Fibroblast of the conjunctiva (primary cell): Measurements from ENCODE around the gene MARK2.
"Not testable (repeated sequence)": the region's sequence is repeated elsewhere in the genome, so short reads cannot be mapped to it uniquely, and the experiment has no call there.

Experiments used
- DNase-seq: peaks from one replicate; pipeline ENCODE4 v3.0.0-alpha.2; 2010; ENCODE audit warnings: low read depth

MARK2 gene

GRCh38 chr11:63854696-63855095, 15.8 kb downstream of the MARK2 start:
- no peak for DNase-seq

DNA sequence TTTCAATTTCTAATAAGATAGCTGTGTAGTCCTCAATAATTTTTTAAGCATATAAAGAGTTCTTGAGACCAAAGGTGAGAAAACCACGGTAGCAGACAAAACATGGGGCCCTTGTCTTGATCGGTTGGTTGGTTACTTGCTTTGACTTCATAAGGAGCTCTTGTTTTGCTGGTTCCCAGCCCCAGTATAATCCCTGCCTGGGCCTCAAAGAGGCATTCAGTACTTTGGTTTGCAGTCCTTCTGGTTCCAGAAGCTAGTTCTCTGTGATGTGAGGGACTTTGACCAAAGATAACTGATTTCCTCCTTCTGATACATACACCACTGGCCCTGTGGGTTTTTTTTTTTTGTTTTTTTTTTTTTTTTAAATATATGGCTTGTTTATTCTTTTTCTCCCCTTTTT, 17.1 kb downstream of the MARK2 start:
- no peak for DNase-seq

GRCh38 chr11:63858628-63859550, 20.0 kb downstream of the MARK2 start:
- DNase-seq: no peak

GRCh38 chr11:63862923-63863322, 24.0 kb downstream of the MARK2 start:
- no peak for DNase-seq

DNA sequence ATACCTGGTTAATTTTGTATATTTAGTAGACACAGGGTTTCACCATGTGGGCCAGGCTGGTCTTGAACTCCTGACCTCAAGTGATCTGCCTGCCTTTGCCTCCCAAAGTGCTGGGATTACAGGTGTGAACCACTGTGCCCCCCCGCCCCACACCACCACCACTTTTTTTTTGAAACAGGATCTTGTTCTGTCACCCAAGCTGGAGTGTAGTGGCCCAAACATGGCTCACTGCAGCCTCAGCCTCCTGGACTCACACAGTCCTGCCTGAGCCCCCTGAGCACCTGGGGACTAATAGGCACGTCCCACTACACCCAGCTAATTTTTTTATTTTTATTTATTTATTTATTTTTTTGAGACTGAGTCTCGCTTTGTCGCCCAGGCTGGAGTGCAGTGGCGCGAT, 24.7 kb downstream of the MARK2 start:
- DNase-seq: not testable (repeated sequence)

- no peak for DNase-seq
Measured at GRCh38 chr11:63866211-63866610, 27.3 kb downstream of the MARK2 start.

DNA sequence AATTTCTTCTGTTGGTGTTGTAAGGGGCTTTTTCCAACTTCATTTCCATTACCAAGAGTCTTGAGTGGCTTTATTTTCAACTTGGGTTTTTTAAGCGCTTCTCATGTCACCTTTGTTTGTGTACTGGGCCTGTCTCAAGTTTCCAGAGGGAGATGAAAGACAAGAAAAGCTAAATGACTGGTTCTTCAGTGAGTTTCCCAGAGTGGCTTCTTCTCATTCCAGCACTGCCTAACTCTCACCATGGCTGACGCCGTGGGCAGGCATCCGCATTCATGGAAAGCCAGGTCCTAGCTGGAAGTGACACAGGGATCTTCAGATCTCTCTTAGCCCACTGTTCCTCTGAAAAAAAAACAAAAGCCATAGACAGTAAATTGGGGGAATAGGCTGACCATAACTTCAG, 28.6 kb downstream of the MARK2 start:
- no peak for DNase-seq

- no peak for DNase-seq
Measured at GRCh38 chr11:63868399-63869064, 29.6 kb downstream of the MARK2 start.

GRCh38 chr11:63869171-63869591, 30.3 kb downstream of the MARK2 start:
- no peak for DNase-seq

DNA sequence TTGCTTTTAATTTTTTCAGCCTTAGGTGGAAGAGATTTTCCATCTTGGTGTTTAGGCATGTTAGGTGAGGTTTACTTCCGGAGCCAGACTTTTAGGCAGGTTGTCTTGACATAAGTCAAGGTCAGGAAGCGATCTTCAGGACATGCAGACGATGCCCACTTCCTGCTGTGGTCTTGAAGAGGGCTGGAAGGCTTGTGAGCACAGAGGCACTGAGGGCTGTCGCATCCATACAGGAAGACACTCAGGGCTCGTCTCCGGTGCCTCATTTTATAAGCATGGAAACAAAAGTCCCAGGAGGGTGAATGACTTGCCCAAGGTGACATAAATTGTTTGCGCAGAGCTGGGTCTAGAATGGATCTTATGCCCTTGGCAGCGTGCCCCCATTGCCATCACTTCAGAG, 30.8 kb downstream of the MARK2 start:
- no peak for DNase-seq

DNA sequence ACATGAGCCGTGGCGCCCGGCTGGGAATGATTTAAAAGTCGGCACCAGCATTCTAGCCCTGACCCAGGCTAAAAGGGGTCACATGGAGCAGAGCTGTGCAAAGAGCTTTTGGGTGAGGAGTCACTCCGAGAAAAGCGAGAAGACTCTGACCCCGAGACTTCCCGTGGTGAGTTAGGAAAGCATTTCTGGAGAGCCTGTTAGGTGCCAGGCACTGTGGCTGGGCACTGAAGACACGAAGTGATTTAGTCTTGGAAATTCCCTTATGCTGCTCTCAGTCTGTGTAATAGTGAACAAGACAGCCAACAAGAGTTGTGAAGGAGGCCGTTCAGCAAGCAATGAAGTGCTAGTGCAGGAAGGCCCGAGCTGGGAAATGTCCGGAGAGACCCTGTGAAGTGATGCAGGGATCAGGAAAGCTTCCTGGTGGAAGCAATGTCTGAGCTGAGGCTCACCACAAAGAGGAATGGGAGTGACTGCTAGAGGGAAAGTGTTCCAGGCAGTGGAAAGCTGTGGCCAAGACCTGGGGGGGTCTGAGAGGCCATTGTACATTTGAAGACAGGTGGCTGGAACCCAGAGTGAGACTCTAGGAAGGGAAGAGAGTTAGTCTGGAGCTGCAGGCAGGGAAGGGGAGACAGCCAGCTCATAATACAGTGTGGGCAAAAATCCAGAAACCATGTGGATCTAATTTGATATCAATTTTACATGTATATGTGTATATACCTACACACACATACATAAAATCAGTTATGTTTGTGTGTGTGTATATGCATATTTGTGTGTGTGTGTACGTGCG, 31.6 kb downstream of the MARK2 start:
- no peak for DNase-seq

- DNase-seq: peak; percentile 67
Measured at GRCh38 chr11:63871962-63872799, 33.3 kb downstream of the MARK2 start.

DNA sequence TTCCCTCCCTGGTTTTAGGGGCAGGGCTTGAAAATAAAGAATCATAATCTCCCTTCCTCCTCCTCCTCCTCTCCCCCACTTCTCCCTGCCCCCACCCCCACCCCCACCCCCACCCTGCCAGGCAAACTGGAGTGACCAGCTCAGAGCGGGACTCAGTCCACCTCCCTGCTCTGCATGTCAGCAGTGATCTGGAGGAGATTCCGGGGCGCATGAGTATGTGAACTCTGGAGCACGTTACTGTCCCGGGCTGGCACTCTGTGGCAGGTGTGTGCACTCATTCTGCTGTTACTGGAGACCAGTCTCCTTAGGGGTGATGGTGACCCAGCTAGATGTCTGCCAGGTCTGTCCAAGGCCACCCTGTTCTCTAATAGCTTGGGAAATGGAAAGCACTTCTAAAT, 33.9 kb downstream of the MARK2 start:
- no peak for DNase-seq

GRCh38 chr11:63873311-63873710, 34.4 kb downstream of the MARK2 start:
- DNase-seq: no peak

GRCh38 chr11:63874511-63874910, 35.6 kb downstream of the MARK2 start:
- DNase-seq: no peak

- DNase-seq: no peak
Measured at GRCh38 chr11:63875506-63876065, 36.7 kb downstream of the MARK2 start.

DNA sequence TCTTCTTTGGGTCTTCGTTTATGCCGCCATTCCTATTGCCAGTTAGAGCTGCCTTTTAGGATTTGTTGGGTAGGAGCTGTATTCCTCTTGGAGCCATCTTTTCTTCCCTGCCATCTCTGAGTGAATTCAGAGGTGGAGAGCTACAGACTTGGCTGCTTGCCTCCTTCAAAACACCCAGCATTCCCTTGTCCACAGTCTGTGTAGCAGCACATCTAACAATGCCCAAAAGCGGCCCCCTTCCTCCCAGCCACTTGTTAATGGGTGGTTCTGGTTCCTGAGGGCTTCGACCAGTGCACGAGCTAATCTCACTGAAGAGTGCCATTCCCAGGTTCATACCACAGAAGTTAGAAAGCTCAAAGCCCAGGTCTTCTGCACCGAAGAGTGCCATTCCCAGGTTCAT, 37.7 kb downstream of the MARK2 start:
- no peak for DNase-seq

GRCh38 chr11:63877658-63878241, 38.8 kb downstream of the MARK2 start:
- no peak for DNase-seq

DNA sequence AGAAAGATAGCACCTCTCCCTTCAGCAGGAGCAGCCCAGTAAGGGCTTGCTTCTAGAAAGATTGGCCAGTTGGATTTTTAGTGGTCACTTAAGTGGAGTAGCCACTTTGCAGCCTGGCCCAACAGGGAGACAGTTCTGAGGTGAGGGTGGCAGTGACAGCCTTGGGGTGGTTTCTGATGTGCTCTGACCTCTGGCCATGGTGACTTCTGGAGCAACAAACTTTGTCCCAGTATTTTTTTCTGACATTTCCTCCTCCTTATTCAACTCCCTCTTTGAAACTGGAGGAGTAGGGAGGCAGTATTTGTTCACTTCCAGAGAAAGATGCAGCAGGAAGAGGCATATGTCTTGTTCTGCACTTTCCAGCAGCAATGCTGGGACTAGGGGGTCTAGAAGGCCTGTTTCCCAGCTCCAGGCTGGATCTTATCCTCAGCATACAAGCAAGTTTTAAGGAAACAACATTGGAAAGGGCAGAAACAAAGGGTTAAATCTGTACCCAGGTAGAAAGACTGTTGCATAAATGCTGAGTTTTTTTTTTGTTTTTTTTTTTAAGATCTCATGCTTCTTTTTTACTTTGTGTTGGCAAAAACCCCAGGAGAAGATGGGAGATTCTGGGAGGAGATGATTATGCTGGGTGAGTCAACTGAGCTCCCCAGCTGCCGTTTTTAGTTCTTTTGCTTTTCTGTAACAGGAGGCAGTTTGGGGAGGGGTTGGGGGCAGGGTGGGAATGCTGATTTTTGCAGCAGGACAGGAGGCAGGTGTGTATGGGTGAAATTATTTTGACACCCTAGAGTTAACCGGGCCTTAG, 40.9 kb downstream of the MARK2 start:
- peak; percentile 47 for DNase-seq

GRCh38 chr11:63880403-63880790, 41.5 kb downstream of the MARK2 start:
- DNase-seq: no peak
